ENCODE measurements around the gene AADACL2. TPM values are rescaled to one million over a fixed set of nuclear protein-coding genes. Genes with fewer than 3 reads are reported as not detected.

The AADACL2 gene
- total RNA-seq, 1 donor from 2014 or later, result not detected

- no peak for DNase-seq (ENCODE audit: low spot score)
- H3K36me3 Mint-ChIP-seq (ENCODE audit: low read depth), result peaks cover 5% of the 10 kb centered on the region
- TF ChIP-seq CTCF (IDR thresholded peaks at IDR 0.05), result no peak
Observed at GRCh38 chr3:151740581-151740980, 6.9 kb downstream of the AADACL2 start.

GRCh38 chr3:151743855-151744254 lies 10.1 kb downstream of the AADACL2 start:
- no peak overlapping the region for H3K4me3 Mint-ChIP-seq (ENCODE audit: unreplicated experiment)
- no peaks in the 10 kb centered on the region for H3K4me1 Mint-ChIP-seq (ENCODE audit: low read depth)
- H3K27me3 Mint-ChIP-seq (ENCODE audit: low read depth), result no peaks in the 10 kb centered on the region
- H3K36me3 Mint-ChIP-seq (ENCODE audit: low read depth), result no peaks in the 10 kb centered on the region
- DNase-seq (ENCODE audit: low spot score), result no peak
- peaks cover 16% of the 10 kb centered on the region for H3K9me3 Mint-ChIP-seq (ENCODE audit: low read depth)
- no peak for TF ChIP-seq CTCF (IDR thresholded peaks at IDR 0.05)
- H3K27ac Mint-ChIP-seq (ENCODE audit: unreplicated experiment), result no peak overlapping the region

More at GRCh38 chr3:151740581-151740980, 6.9 kb downstream of the AADACL2 start:
- Mint-ChIP-seq H3K4me1 (ENCODE audit: low read depth) (no peaks in the 10 kb centered on the region), H3K27ac (ENCODE audit: unreplicated experiment) (no peak overlapping the region), H3K27me3 (ENCODE audit: low read depth) (peaks cover 2% of the 10 kb centered on the region), H3K4me3 (ENCODE audit: unreplicated experiment) (no peak overlapping the region), H3K9me3 (ENCODE audit: low read depth) (peaks cover 18% of the 10 kb centered on the region)

- no peak overlapping the region for H3K27ac Mint-ChIP-seq (ENCODE audit: unreplicated experiment)
- no peak for DNase-seq (ENCODE audit: low spot score)
Observed at GRCh38 chr3:151750181-151750580, 16.5 kb downstream of the AADACL2 start.

GRCh38 chr3:151750678-151751077 lies 17.0 kb downstream of the AADACL2 start:
- Mint-ChIP-seq H3K27ac (ENCODE audit: unreplicated experiment) (no peak overlapping the region), H3K4me1 (ENCODE audit: low read depth) (no peaks in the 10 kb centered on the region), H3K27me3 (ENCODE audit: low read depth) (no peaks in the 10 kb centered on the region), H3K4me3 (ENCODE audit: unreplicated experiment) (no peak overlapping the region), H3K9me3 (ENCODE audit: low read depth) (peaks cover 22% of the 10 kb centered on the region), H3K36me3 (ENCODE audit: low read depth) (peaks cover 2% of the 10 kb centered on the region)
- DNase-seq (ENCODE audit: low spot score), result no peak
- no peak for TF ChIP-seq CTCF (IDR thresholded peaks at IDR 0.05)

More at GRCh38 chr3:151750181-151750580, 16.5 kb downstream of the AADACL2 start:
- Mint-ChIP-seq H3K36me3 (ENCODE audit: low read depth) (peaks cover 2% of the 10 kb centered on the region), H3K9me3 (ENCODE audit: low read depth) (peaks cover 22% of the 10 kb centered on the region), H3K4me3 (ENCODE audit: unreplicated experiment) (no peak overlapping the region), H3K4me1 (ENCODE audit: low read depth) (no peaks in the 10 kb centered on the region), H3K27me3 (ENCODE audit: low read depth) (no peaks in the 10 kb centered on the region)
- TF ChIP-seq CTCF (IDR thresholded peaks at IDR 0.05), result no peak

- no peak for TF ChIP-seq CTCF (IDR thresholded peaks at IDR 0.05)
- H3K27ac Mint-ChIP-seq (ENCODE audit: unreplicated experiment), result no peak overlapping the region
- peaks cover 22% of the 10 kb centered on the region for H3K9me3 Mint-ChIP-seq (ENCODE audit: low read depth)
- H3K4me3 Mint-ChIP-seq (ENCODE audit: unreplicated experiment), result no peak overlapping the region
- H3K36me3 Mint-ChIP-seq (ENCODE audit: low read depth), result peaks cover 2% of the 10 kb centered on the region
- no peaks in the 10 kb centered on the region for H3K4me1 Mint-ChIP-seq (ENCODE audit: low read depth)
- DNase-seq (ENCODE audit: low spot score), result no peak
- no peaks in the 10 kb centered on the region for H3K27me3 Mint-ChIP-seq (ENCODE audit: low read depth)
Observed at GRCh38 chr3:151751161-151751560, 17.4 kb downstream of the AADACL2 start.

All from chondrocyte (in vitro differentiated cells).